Naive thymus-derived CD4-positive, alpha-beta T cell (primary cell): Measurements from ENCODE around the gene DENND5A. TPM values are rescaled to one million over a fixed set of nuclear protein-coding genes. Genes with fewer than 3 reads are reported as not detected.
A peak's percentile ranks its signal among the peaks of the same experiment; 100 is the strongest.

Source experiments
- ATAC-seq: fragments of 150-1000 bp; cut with Tn5 transposase; 2 replicates; pipeline ENCODE4 v1.10.0; 2021; ENCODE audit warnings: mild to moderate bottlenecking, moderate library complexity
- CTCF ChIA-PET: fragments of 350-600 bp; sonication (Branson Sonifier 250); formaldehyde crosslinking; loops from one replicate; lab custom pipeline; 2021; ENCODE audit warnings: antibody characterized with exemption; lab: Charles Lee
- POLR2A ChIA-PET: fragments of 350-600 bp; sonication (Branson Sonifier 250); formaldehyde crosslinking; loops from one replicate; lab custom pipeline; 2021; ENCODE audit warnings: antibody characterized with exemption, inconsistent platforms; lab: Charles Lee
- DNase-seq, 9 donors: peaks; one replicate each; pipeline versions ENCODE4 v3.0.0 to v3.0.0-alpha.2; 2020 to 2022; ENCODE audit warnings: mixed read lengths in 1 of 9
- H3K27ac ChIP-seq: one replicate; pipeline ENCODE4 v1.7.0; 2013; ENCODE audit warnings: mild to moderate bottlenecking, low read depth, low read length, moderate library complexity
- H3K27me3 ChIP-seq, 2 donors: one replicate each; pipeline ENCODE4 v1.7.0; 2013; ENCODE audit warnings: low read length in 2 of 2, mild to moderate bottlenecking in 2 of 2, moderate library complexity in 2 of 2; ENCODE audit not compliant: control insufficient read depth in 2 of 2, insufficient read depth in 2 of 2
- H3K36me3 ChIP-seq, 3 experiments: 1 replicate in 2 of 3; 2 replicates in 1 of 3; pipeline ENCODE4 v1.7.0; 2013; ENCODE audit warnings: low read length in 3 of 3, mild to moderate bottlenecking in 3 of 3, moderate library complexity in 1 of 3; ENCODE audit not compliant: insufficient read depth in 3 of 3, control insufficient read depth in 2 of 3
- H3K4me1 ChIP-seq, 2 donors: one replicate each; pipeline ENCODE4 v1.7.0; 2013; ENCODE audit warnings: low read length in 2 of 2, mild to moderate bottlenecking in 2 of 2, moderate library complexity in 1 of 2; ENCODE audit not compliant: control insufficient read depth in 2 of 2, insufficient read depth in 2 of 2
- H3K4me3 ChIP-seq: 2 replicates; pipeline ENCODE4 v1.7.0; 2013; ENCODE audit warnings: mild to moderate bottlenecking, low read length
- H3K9me3 ChIP-seq, 3 experiments: 1 replicate in 2 of 3; 2 replicates in 1 of 3; pipeline ENCODE4 v1.7.0; 2013; ENCODE audit warnings: low read length in 3 of 3; ENCODE audit not compliant: control insufficient read depth in 2 of 3
- H3K27ac Mint-ChIP-seq, 9 donors: one replicate each; pipeline ENCODE4 v1.8.0; 2020 to 2022; ENCODE audit warnings: mixed read lengths in 9 of 9, mild to moderate bottlenecking in 8 of 9, moderate library complexity in 5 of 9, inconsistent platforms in 2 of 9
- H3K27me3 Mint-ChIP-seq, 5 donors: one replicate each; pipeline ENCODE4 v1.8.0; 2021 to 2022; ENCODE audit warnings: mixed read lengths in 5 of 5, mild to moderate bottlenecking in 1 of 5
- H3K36me3 Mint-ChIP-seq, 5 donors: one replicate each; pipeline ENCODE4 v1.8.0; 2020 to 2022; ENCODE audit warnings: mixed read lengths in 5 of 5, mild to moderate bottlenecking in 3 of 5, inconsistent platforms in 1 of 5
- H3K4me1 Mint-ChIP-seq, 7 donors: one replicate each; pipeline ENCODE4 v1.8.0; 2020 to 2022; ENCODE audit warnings: mixed read lengths in 7 of 7, mild to moderate bottlenecking in 3 of 7, inconsistent platforms in 1 of 7
- H3K4me3 Mint-ChIP-seq, 10 donors: one replicate each; pipeline ENCODE4 v1.8.0; 2020 to 2022; ENCODE audit warnings: mild to moderate bottlenecking in 10 of 10, mixed read lengths in 10 of 10, moderate library complexity in 6 of 10, inconsistent platforms in 2 of 10
- H3K9me3 Mint-ChIP-seq, 11 donors: one replicate each; pipeline ENCODE4 v1.8.0; 2020 to 2022; ENCODE audit warnings: mixed read lengths in 11 of 11, mild to moderate bottlenecking in 4 of 11, inconsistent platforms in 1 of 11, moderate library complexity in 1 of 11
- intact Hi-C, 2 donors: fragments of 100-400 bp; cut with micrococcal nuclease; formaldehyde crosslinking; loops; one replicate each; pipeline ENCODE4 v1.15.1; 2023
- polyA plus RNA-seq, 2 donors: library from polyadenylated mRNA; unstranded; fragments of 300-500 nt; fragmentation: Illumina TruSeq; gene quantifications; one replicate each; pipeline ENCODE4 v1.2.3, GENCODE V29; 2021
- total RNA-seq, 6 experiments: library from RNA in 5 of 6; stranded (reverse) in 5 of 6; gene quantifications; 1 replicate in 5 of 6; 2 replicates in 1 of 6; pipeline ENCODE4 v1.2.3 and lab custom pipeline; 2021 to 2026

Gene DENND5A
- total and polyA plus RNA-seq, 7 experiments from 2014 or later = 33.9 to 178 (median 106) TPM

DNA sequence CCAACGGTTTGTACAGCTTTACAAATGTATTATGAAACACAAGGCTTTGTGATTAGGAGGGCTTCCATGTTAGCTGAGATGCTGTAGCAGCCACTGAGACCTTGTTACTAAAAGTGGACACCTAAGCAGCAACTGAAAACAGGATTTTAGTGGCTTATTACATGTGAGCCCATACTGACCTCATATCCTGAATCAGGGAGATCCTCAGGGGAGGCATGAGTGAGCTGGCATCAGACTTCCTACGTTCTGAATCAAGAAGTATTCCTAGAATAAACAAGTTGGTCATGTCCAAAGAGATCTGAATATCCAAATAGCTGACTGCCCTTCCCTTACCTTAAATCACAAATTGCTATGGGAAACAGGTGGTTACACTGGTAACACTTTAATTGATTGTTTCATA, 114.6 kb downstream of the DENND5A start:
- H3K36me3 ChIP-seq = peaks cover 0 to 67% (median 7%) of the 10 kb centered on the region in 3 experiments
- no peak overlapping the region for H3K27ac ChIP-seq
- no peak overlapping the region for H3K4me3 ChIP-seq
- Mint-ChIP-seq H3K36me3 (peaks cover 22 to 70% (median 37%) of the 10 kb centered on the region in 5 donors), H3K4me3 (no peak overlapping the region), H3K4me1 (peaks cover 0 to 10% (median 4%) of the 10 kb centered on the region in 7 donors), H3K9me3 (no peaks in the 10 kb centered on the region), H3K27ac (peak overlapping the region in 1 of 9 donors; percentile 11), H3K27me3 (no peaks in the 10 kb centered on the region)
- no peaks in the 10 kb centered on the region for H3K27me3 ChIP-seq
- POLR2A ChIA-PET = interaction anchor here (0.9 kb wide), 1 partner anchor 98 kb away, joined by 3 read pairs; no protein-coding TSS in a partner anchor
- no peaks in the 10 kb centered on the region for H3K9me3 ChIP-seq
- intact Hi-C loops = no loop called here
- ATAC-seq (no peak), DNase-seq (no peak)
- no peaks in the 10 kb centered on the region for H3K4me1 ChIP-seq
- CTCF ChIA-PET = no interaction called here

DNA sequence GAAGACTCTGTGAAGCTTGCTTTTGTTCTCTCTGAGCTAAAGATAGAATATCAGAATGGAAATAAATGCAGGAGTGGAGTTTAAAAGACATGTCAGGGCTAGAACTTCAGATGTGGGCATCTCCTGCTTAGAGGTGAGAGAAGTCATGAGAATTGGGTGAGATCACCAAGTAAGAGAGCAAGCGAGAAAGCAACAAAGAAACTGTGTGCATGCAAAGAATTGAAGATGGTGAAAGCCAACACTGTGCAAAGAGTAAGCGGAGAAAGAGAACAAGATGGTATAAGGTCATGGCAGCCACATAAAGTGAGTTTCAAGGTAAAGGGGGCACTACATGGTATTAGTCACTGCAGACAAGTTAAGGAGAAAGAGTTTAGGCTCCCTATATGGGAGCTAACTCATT, 116.4 kb downstream of the DENND5A start:
- peaks cover 0 to 85% (median 11%) of the 10 kb centered on the region in 3 experiments for H3K36me3 ChIP-seq
- H3K9me3 Mint-ChIP-seq = no peaks in the 10 kb centered on the region
- H3K27ac ChIP-seq = no peak overlapping the region
- H3K4me3 ChIP-seq = no peak overlapping the region
- no peak overlapping the region for H3K4me3 Mint-ChIP-seq
- CTCF ChIA-PET = no interaction called here
- DNase-seq (no peak), ATAC-seq (no peak)
- intact Hi-C loops = no loop called here
- peaks cover 0 to 19% (median 11%) of the 10 kb centered on the region in 7 donors for H3K4me1 Mint-ChIP-seq
- no peaks in the 10 kb centered on the region for H3K9me3 ChIP-seq
- H3K27ac Mint-ChIP-seq = peak overlapping the region in 6 of 9 donors; percentile 0 to 57 (median 17)
- no peaks in the 10 kb centered on the region for H3K4me1 ChIP-seq
- H3K36me3 Mint-ChIP-seq = peaks cover 25 to 83% (median 43%) of the 10 kb centered on the region in 5 donors
- POLR2A ChIA-PET = interaction anchor here (0.6 kb wide), 1 partner anchor 10 kb away, joined by 3 read pairs; no protein-coding TSS in a partner anchor
- no peaks in the 10 kb centered on the region for H3K27me3 ChIP-seq
- H3K27me3 Mint-ChIP-seq = no peaks in the 10 kb centered on the region

DNA sequence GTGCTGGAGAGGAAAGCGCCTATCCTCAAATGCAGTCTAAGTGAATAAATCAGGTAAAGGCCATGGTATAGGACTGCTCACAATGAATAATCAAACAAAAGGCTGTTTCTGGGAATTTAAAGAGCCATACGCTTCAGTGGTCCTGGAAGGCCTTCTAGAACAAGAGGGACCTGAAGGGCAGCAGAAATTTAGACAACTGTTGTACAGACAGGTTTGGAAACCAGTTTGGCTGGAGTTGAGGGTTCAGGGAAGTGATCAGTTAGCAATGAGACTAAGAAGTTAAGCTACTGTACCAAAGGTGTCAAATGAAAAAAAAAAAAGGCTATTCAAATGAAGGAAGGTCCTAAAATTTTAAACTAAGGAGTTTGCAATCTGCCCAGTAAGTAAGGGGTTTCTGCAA, 117.1 kb downstream of the DENND5A start:
- ChIA-PET CTCF (no interaction called here), POLR2A (interaction anchor here (0.6 kb wide), 1 partner anchor 10 kb away, joined by 3 read pairs; no protein-coding TSS in a partner anchor)
- H3K27ac ChIP-seq = no peak overlapping the region
- Mint-ChIP-seq H3K4me1 (peaks cover 0 to 19% (median 11%) of the 10 kb centered on the region in 7 donors), H3K4me3 (no peak overlapping the region), H3K27ac (peak overlapping the region in 5 of 9 donors; percentile 44 to 82 (median 65)), H3K9me3 (no peaks in the 10 kb centered on the region), H3K36me3 (peaks cover 28 to 87% (median 43%) of the 10 kb centered on the region in 5 donors), H3K27me3 (no peaks in the 10 kb centered on the region)
- H3K27me3 ChIP-seq = no peaks in the 10 kb centered on the region
- no peaks in the 10 kb centered on the region for H3K4me1 ChIP-seq
- no peak overlapping the region for H3K4me3 ChIP-seq
- no peak for ATAC-seq
- DNase-seq = no peak
- intact Hi-C loops = no loop called here
- H3K9me3 ChIP-seq = no peaks in the 10 kb centered on the region
- peaks cover 0 to 92% (median 11%) of the 10 kb centered on the region in 3 experiments for H3K36me3 ChIP-seq

DNA sequence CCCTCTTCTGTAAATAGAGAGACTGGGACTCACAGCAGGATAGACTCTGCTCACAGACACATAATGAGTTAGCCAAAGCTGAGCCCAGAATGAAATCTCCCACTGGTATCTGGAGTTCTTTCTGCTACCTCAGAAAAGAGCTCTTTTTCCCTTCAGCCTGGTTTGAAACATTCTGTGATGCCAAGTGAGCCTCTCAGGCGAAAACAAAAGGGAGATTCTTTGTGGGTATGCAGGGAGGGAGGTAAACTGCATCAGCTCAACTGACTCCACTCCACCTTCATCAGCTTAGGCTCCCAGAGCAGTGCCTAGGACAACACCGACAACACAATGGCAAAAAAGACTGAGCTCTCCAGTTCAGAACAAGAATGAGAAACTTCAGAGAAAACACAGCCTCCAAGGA, 118.7 kb downstream of the DENND5A start:
- peaks cover 34 to 91% (median 47%) of the 10 kb centered on the region in 5 donors for H3K36me3 Mint-ChIP-seq
- POLR2A ChIA-PET = interaction anchor here (0.7 kb wide), 1 partner anchor 183 kb away, joined by 3 read pairs; no protein-coding TSS in a partner anchor
- H3K4me3 ChIP-seq = no peak overlapping the region
- H3K27ac ChIP-seq = no peak overlapping the region
- no peaks in the 10 kb centered on the region for H3K9me3 Mint-ChIP-seq
- H3K27me3 Mint-ChIP-seq = no peaks in the 10 kb centered on the region
- H3K9me3 ChIP-seq = no peaks in the 10 kb centered on the region
- H3K4me1 Mint-ChIP-seq = peaks cover 0 to 19% (median 11%) of the 10 kb centered on the region in 7 donors
- no peak for ATAC-seq
- H3K36me3 ChIP-seq = peaks cover 0 to 95% (median 11%) of the 10 kb centered on the region in 3 experiments
- H3K4me3 Mint-ChIP-seq = no peak overlapping the region
- no peak for DNase-seq
- H3K4me1 ChIP-seq = no peaks in the 10 kb centered on the region
- CTCF ChIA-PET = interaction anchor here (0.6 to 1.2 kb wide), 3 partner anchors 9 to 359 kb away, joined by 3 read pairs; no protein-coding TSS in a partner anchor
- peak overlapping the region in 6 of 9 donors; percentile 38 to 84 (median 61) for H3K27ac Mint-ChIP-seq
- H3K27me3 ChIP-seq = no peaks in the 10 kb centered on the region
- intact Hi-C loops = no loop called here

DNA sequence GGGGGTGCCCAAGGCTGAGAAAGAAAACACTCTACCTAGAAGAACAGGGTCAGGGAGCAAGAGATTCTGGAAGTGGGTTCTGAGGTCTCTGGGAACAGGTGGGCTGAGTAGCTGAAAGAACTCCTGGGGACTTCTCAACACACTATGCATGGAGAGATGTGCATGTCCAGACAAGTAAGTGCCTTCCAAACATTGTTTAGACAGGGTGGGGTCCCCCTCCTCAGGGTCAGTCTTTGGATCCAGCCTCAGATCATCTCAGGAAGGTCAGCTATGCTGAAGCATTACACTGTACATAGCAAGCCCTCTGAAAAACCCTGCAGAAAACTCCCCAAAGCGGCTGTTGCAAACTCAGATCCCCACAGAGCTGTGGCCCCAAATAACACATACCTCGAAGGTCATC, 119.9 kb downstream of the DENND5A start:
- ATAC-seq (no peak), DNase-seq (no peak)
- no peak overlapping the region for H3K4me3 ChIP-seq
- no peaks in the 10 kb centered on the region for H3K9me3 ChIP-seq
- no peak overlapping the region for H3K27ac ChIP-seq
- ChIA-PET CTCF (interaction anchor here (0.6 to 0.7 kb wide), 3 partner anchors 10 to 1910 kb away, joined by 3 to 7 read pairs (median 3); no protein-coding TSS in a partner anchor), POLR2A (no interaction called here)
- no peaks in the 10 kb centered on the region for H3K4me1 ChIP-seq
- H3K9me3 Mint-ChIP-seq = no peaks in the 10 kb centered on the region
- intact Hi-C loops = no loop called here
- H3K36me3 ChIP-seq = peaks cover 0 to 97% (median 14%) of the 10 kb centered on the region in 3 experiments
- H3K36me3 Mint-ChIP-seq = peaks cover 38 to 92% (median 51%) of the 10 kb centered on the region in 5 donors
- peaks cover 0 to 21% (median 11%) of the 10 kb centered on the region in 7 donors for H3K4me1 Mint-ChIP-seq
- no peaks in the 10 kb centered on the region for H3K27me3 Mint-ChIP-seq
- H3K27me3 ChIP-seq = no peaks in the 10 kb centered on the region
- H3K4me3 Mint-ChIP-seq = no peak overlapping the region
- H3K27ac Mint-ChIP-seq = peak overlapping the region in 8 of 9 donors; percentile 2 to 78 (median 68)

DNA sequence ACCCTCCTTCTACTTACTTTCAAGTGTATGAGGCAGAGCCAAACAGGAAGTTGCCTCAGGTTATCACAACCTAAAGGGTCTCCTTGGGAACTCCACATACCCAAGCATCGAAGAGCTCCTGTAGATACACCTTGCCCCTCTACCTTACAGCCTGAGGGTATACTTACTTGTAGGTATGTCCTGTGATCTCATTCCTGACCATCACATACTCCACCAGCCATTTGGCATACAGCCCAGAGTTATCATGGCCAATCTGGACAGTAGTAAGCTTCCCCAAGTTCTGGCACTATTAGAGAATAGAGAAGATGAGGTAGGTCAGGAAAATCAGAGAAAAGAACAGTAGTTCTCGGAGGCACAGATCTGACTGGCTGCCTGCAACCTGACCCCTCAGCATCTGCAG, 120.3 kb downstream of the DENND5A start:
- no peaks in the 10 kb centered on the region for H3K4me1 ChIP-seq
- ATAC-seq (no peak), DNase-seq (no peak)
- Mint-ChIP-seq H3K27me3 (no peaks in the 10 kb centered on the region), H3K9me3 (no peaks in the 10 kb centered on the region), H3K4me3 (peak overlapping the region in 1 of 10 donors; percentile 25), H3K4me1 (peaks cover 0 to 26% (median 13%) of the 10 kb centered on the region in 7 donors), H3K36me3 (peaks cover 38 to 88% (median 50%) of the 10 kb centered on the region in 5 donors), H3K27ac (peak overlapping the region in 8 of 9 donors; percentile 2 to 78 (median 68))
- no peaks in the 10 kb centered on the region for H3K9me3 ChIP-seq
- no peak overlapping the region for H3K27ac ChIP-seq
- no peaks in the 10 kb centered on the region for H3K27me3 ChIP-seq
- ChIA-PET POLR2A (no interaction called here), CTCF (interaction anchor here (0.6 to 0.7 kb wide), 2 partner anchors 16 to 1911 kb away, joined by 3 to 7 read pairs; no protein-coding TSS in a partner anchor)
- H3K36me3 ChIP-seq = peaks cover 0 to 97% (median 18%) of the 10 kb centered on the region in 3 experiments
- no peak overlapping the region for H3K4me3 ChIP-seq
- intact Hi-C loops = no loop called here
